ENCODE results near the gene ITGA3. TPM values are rescaled to one million over a fixed set of nuclear protein-coding genes. Genes with fewer than 3 reads are reported as not detected.

ITGA3 gene
- total and polyA plus RNA-seq, 2 of the 13 experiments (the other 11 are each of a cell fraction or from before 2014, with no cell fraction given): 0.48 to 0.69 TPM

GRCh38 chr17:50111673-50112655 lies 56.1 kb downstream of the ITGA3 start (continued):
- TF ChIP-seq ZBTB40 (IDR thresholded peaks at IDR 0.05) (no peak), ZBTB40 (CRISPR knock-in tag; IDR thresholded peaks at IDR 0.05) (no peak), KDM3A (CRISPR knock-in tag; IDR thresholded peaks at IDR 0.05; ENCODE audit: low read depth) (0 out of 2 replicates have a peak, but pooled peaks have one; percentile 20), ZNF598 (CRISPR knock-in tag; IDR thresholded peaks at IDR 0.05; ENCODE audit: borderline replicate concordance) (0 out of 2 replicates have a peak, but pooled peaks have one; percentile 1), SPEN (CRISPR knock-in tag; IDR thresholded peaks at IDR 0.05; ENCODE audit: low read depth) (0 out of 2 replicates have a peak, but pooled peaks have one; percentile 34), HDAC1 (CRISPR knock-in tag; IDR thresholded peaks at IDR 0.05) (peak; percentile 43; the same call in 1 of the 2 replicates), GABPA (IDR thresholded peaks at IDR 0.05; ENCODE audit: low read depth, low read length) (no peak; the same call in 1 of the 2 replicates), GABPA (CRISPR knock-in tag; IDR thresholded peaks at IDR 0.05; ENCODE audit: low read depth) (peak; percentile 27), RNF2 (conservative IDR thresholded peaks at IDR 0.05; ENCODE audit: low read depth) (no peak), ELF1 (CRISPR knock-in tag; IDR thresholded peaks at IDR 0.05) (0 out of 2 replicates have a peak, but pooled peaks have one; percentile 34), TBX2 (CRISPR knock-in tag; IDR thresholded peaks at IDR 0.05; ENCODE audit: borderline replicate concordance) (peak; percentile 56; the same call in 1 of the 2 replicates), PAXIP1 (CRISPR knock-in tag; conservative IDR thresholded peaks at IDR 0.05) (peak; percentile 75)
- TF ChIP-seq, protein P1, sequence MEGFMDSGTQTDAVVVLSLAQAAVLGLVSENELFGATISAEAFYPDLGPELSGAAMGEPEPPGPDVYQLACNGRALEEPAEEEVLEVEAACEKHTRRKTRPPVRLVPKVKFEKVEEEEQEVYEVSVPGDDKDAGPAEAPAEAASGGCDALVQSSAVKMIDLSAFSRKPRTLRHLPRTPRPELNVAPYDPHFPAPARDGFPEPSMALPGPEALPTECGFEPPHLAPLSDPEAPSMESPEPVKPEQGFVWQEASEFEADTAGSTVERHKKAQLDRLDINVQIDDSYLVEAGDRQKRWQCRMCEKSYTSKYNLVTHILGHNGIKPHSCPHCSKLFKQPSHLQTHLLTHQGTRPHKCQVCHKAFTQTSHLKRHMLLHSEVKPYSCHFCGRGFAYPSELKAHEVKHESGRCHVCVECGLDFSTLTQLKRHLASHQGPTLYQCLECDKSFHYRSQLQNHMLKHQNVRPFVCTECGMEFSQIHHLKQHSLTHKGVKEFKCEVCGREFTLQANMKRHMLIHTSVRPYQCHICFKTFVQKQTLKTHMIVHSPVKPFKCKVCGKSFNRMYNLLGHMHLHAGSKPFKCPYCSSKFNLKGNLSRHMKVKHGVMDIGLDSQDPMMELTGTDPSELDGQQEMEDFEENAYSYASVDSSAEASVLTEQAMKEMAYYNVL (CRISPR knock-in tag; IDR thresholded peaks at IDR 0.05; ENCODE audit: borderline replicate concordance): 0 out of 2 replicates have a peak, but pooled peaks have one; percentile 10
